Adrenal gland (tissue), 12 donors: ENCODE results near the gene NEGR1. TPM values are rescaled to one million over a fixed set of nuclear protein-coding genes. Genes with fewer than 3 reads are reported as not detected.

Source experiments
- DNase-seq, 7 donors: peaks; one replicate each; pipeline ENCODE4 v3.0.0-alpha.2; 2019 to 2020
- H3K27ac ChIP-seq, 5 donors: fragments of 200-600 bp; sonication (generic) in 4 of 5; 1 replicate in 3 of 5; 2 replicates in 2 of 5; pipeline versions ENCODE4 v1.5.1 to v1.8.0; 2016 to 2020; ENCODE audit warnings: mild to moderate bottlenecking in 1 of 5
- H3K27me3 ChIP-seq: fragments of 200-600 bp; 2 replicates; pipeline ENCODE4 v1.8.0; 2021
- H3K36me3 ChIP-seq, 2 donors: fragments of 200-600 bp; replicated peaks in 1 of 2; 1 replicate in 1 of 2; 2 replicates in 1 of 2; pipeline versions ENCODE4 v1.5.1 to v1.8.0; 2018 to 2022
- H3K4me1 ChIP-seq, 2 donors: fragments of 200-600 bp; replicated peaks in 1 of 2; 1 replicate in 1 of 2; 2 replicates in 1 of 2; pipeline versions ENCODE4 v1.5.1 to v1.8.0; 2018 to 2021
- H3K4me3 ChIP-seq, 4 donors: fragments of 200-600 bp; sonication (generic) in 3 of 4; one replicate each; pipeline ENCODE4 v1.5.1; 2016 to 2018
- H3K9me3 ChIP-seq, 3 donors: fragments of 200-600 bp; sonication (generic) in 1 of 3; replicated peaks in 1 of 3; 1 replicate in 2 of 3; 2 replicates in 1 of 3; pipeline versions ENCODE4 v1.5.1 to v1.8.0; 2016 to 2021
- POLR2A ChIP-seq, 2 donors: fragments of 450-650 bp; IDR thresholded peaks; one replicate each; pipeline ENCODE4 v1.6.1; 2017; ENCODE audit warnings: antibody characterized with exemption in 2 of 2, mild to moderate bottlenecking in 2 of 2, moderate library complexity in 1 of 2
- WGBS, 4 donors: extraction: QIAGEN DNeasy Blood & Tissue Kit in 2 of 4; methylation state at CpG; one replicate each; pipeline versions ENCODE4 v1.1.5 to v1.1.7; 2013 to 2017; 5-methylcytosine and 5-hydroxymethylcytosine counted together
- intact Hi-C, 2 donors: fragments of 100-400 bp; cut with DNase I; formaldehyde crosslinking; loops; one replicate each; pipeline versions ENCODE4 v1.14.1 to v1.15.0; 2022 to 2023
- polyA plus RNA-seq, 3 donors: library from polyadenylated mRNA; stranded (reverse); fragments of 200-250 nt in 2 of 3; fragments of 350-450 nt in 1 of 3; fragmentation: Illumina TruSeq in 1 of 3; extraction: RNeasy Lipid Tissue Mini Kit (QIAGEN cat#74804) in 1 of 3; gene quantifications; one replicate each; pipeline ENCODE4 v1.2.3, GENCODE V29; 2013 to 2014
- total RNA-seq, 9 donors: library from RNA; depleted of rRNA in 4 of 9; stranded (reverse); fragments of >200 nt in 4 of 9; fragments of 120-200 nt in 1 of 9; fragmentation: NEBNext Ultra II Directional in 1 of 9; extraction: Animal tissue kit (Norgen Biotek cat#: 25700) in 1 of 9; gene quantifications; one replicate each; pipeline versions ENCODE4 v1.1.0 to v1.2.4, GENCODE V29; 2013 to 2023
- TF ChIP-seq, protein P1 (sequence below), 6 experiments: fragments of 450-650 bp in 4 of 6; fragments of 200-600 bp in 2 of 6; sonication (generic) in 1 of 6; IDR thresholded peaks; 1 replicate in 5 of 6; 2 replicates in 1 of 6; pipeline versions ENCODE4 v1.5.1 to v1.8.0; 2016 to 2021; ENCODE audit warnings: antibody characterized with exemption in 6 of 6, mild to moderate bottlenecking in 2 of 6, moderate library complexity in 1 of 6
- donor health status: healthy with polysubstance abuse.
- donor health status: Bipolar disorder and iron deficiency.
- donor health status: DM: yes; HTN: yes; CAD: no.
- donor health status: DM: no; HTN: no; CAD: no.
- donor health status: DM: no; HTN: no; CAD: no.
- donor health status: DM: yes; HTN: yes; CAD: no.

Gene NEGR1
- total and polyA plus RNA-seq, 12 donors, result 1.1 to 7.4 (median 4.0) TPM

DNA sequence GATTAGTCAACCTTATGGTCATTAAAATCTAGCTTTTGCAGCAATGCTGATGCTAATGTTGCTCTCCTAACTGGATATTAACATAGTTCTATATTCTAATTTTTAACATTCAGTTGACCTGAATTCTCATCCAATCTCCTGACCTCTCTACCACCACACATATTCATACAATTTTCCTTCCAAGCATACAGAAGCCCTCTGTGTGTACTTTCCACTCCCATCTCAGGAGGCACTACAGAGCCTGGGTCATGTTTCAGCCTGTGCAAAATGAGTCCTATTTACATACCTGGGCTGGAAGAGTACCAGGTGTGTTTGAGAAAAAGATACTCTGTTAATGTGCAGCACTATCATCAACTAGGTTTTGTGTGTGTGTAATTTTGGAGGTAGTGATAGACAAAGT, 486.3 kb downstream of the NEGR1 start:
- no peaks in the 10 kb centered on the region for H3K36me3 ChIP-seq
- no peaks in the 10 kb centered on the region for H3K4me1 ChIP-seq
- no peak overlapping the region for H3K27ac ChIP-seq
- no peak for TF ChIP-seq POLR2A (IDR thresholded peaks at IDR 0.05)
- TF ChIP-seq, protein P1, sequence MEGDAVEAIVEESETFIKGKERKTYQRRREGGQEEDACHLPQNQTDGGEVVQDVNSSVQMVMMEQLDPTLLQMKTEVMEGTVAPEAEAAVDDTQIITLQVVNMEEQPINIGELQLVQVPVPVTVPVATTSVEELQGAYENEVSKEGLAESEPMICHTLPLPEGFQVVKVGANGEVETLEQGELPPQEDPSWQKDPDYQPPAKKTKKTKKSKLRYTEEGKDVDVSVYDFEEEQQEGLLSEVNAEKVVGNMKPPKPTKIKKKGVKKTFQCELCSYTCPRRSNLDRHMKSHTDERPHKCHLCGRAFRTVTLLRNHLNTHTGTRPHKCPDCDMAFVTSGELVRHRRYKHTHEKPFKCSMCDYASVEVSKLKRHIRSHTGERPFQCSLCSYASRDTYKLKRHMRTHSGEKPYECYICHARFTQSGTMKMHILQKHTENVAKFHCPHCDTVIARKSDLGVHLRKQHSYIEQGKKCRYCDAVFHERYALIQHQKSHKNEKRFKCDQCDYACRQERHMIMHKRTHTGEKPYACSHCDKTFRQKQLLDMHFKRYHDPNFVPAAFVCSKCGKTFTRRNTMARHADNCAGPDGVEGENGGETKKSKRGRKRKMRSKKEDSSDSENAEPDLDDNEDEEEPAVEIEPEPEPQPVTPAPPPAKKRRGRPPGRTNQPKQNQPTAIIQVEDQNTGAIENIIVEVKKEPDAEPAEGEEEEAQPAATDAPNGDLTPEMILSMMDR (IDR thresholded peaks at IDR 0.05), result no peak
- intact Hi-C loops, result no loop called here
- DNase-seq, result no peak
- H3K4me3 ChIP-seq, result no peak overlapping the region
- no peaks in the 10 kb centered on the region for H3K27me3 ChIP-seq
- no peaks in the 10 kb centered on the region for H3K9me3 ChIP-seq

DNA sequence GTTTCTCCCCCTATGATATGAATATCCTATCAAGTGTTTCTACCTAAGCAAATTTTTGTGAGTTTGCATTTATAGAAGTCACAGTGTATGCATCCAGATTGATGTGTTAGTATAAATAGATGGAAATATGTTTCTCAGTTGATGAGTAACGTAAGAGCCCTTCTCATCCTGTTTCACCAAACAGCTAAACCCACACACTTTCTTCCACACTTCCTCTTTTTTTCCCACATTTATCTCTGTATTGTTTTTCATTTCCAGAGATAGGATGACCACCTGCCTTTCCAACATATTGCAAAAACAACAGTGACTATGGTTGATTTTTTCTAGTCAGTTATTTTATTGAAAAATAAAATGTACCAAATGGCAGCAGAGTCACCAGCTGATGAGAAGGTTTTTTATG, 490.1 kb downstream of the NEGR1 start:
- DNase-seq, result no peak
- no peak overlapping the region for H3K4me3 ChIP-seq
- no peaks in the 10 kb centered on the region for H3K36me3 ChIP-seq
- TF ChIP-seq POLR2A (IDR thresholded peaks at IDR 0.05), result no peak
- TF ChIP-seq, protein P1 (IDR thresholded peaks at IDR 0.05), result no peak
- 52 to 71% (median 68%) methylated on average over 1 of the region's 1 CpG for WGBS, 4 donors
- no peaks in the 10 kb centered on the region for H3K4me1 ChIP-seq
- H3K9me3 ChIP-seq, result no peaks in the 10 kb centered on the region
- intact Hi-C loops, result no loop called here
- H3K27me3 ChIP-seq, result no peaks in the 10 kb centered on the region
- H3K27ac ChIP-seq, result no peak overlapping the region

DNA sequence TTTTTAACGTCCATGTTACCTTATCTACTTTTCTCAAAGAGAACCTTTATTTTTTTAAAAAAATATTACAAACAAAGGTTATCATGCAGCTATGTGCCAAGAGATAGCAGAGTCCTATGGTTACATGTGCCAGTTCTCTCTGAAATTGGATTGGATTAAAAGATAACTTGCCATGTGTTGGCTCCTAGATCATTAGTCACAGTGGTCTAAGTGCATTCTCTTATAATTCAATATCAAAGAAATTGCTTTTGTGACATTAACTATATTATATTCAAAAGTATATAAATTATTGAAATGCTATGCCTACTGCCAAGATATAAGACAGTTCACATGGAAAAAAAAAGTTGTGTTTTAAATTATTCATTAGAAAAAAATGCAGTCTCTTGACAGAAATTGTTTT, 494.2 kb downstream of the NEGR1 start:
- H3K36me3 ChIP-seq, result no peaks in the 10 kb centered on the region

DNA sequence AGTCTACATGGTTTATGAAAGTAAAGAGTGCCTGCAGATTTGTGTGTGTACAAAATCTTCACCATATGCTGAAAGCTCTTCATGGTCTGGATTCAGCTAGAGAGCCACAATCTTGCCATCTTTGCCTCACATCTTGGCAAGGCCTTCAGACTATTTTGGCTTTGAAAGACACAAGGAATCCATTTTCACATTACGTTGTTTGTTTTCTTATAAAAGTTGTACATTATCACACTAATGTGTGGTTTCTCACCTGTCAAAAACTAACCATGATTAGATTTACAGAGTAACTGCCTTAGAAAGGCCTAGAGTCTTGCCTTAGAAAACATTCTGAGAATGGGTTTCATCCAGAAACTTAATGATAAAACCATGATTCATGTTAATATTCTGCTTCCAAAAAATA, 494.6 kb downstream of the NEGR1 start:
- no peaks in the 10 kb centered on the region for H3K4me1 ChIP-seq
- no peaks in the 10 kb centered on the region for H3K27me3 ChIP-seq
- H3K36me3 ChIP-seq, result no peaks in the 10 kb centered on the region
- TF ChIP-seq, protein P1 (IDR thresholded peaks at IDR 0.05), result no peak
- TF ChIP-seq POLR2A (IDR thresholded peaks at IDR 0.05), result no peak
- no peak overlapping the region for H3K27ac ChIP-seq
- intact Hi-C loops, result no loop called here
- H3K4me3 ChIP-seq, result no peak overlapping the region
- DNase-seq, result no peak
- WGBS, 4 donors, result 63 to 80% (median 74%) methylated on average over 1 of the region's 1 CpG
- H3K9me3 ChIP-seq, result no peaks in the 10 kb centered on the region

More for the DNA sequence above, 494.2 kb downstream of the NEGR1 start:
- DNase-seq, result no peak
- H3K4me3 ChIP-seq, result no peak overlapping the region
- H3K9me3 ChIP-seq, result no peaks in the 10 kb centered on the region
- H3K27ac ChIP-seq, result no peak overlapping the region
- H3K4me1 ChIP-seq, result no peaks in the 10 kb centered on the region
- 33 to 51% (median 37%) methylated on average over 1 of the region's 1 CpG for WGBS, 4 donors
- no peaks in the 10 kb centered on the region for H3K27me3 ChIP-seq
- intact Hi-C loops, result no loop called here
- TF ChIP-seq, protein P1 (IDR thresholded peaks at IDR 0.05), result no peak
- no peak for TF ChIP-seq POLR2A (IDR thresholded peaks at IDR 0.05)
